AG09319 (cell line): ENCODE data around the gene CCDC157.

Experiments
- DNase-seq: peaks from one replicate; pipeline ENCODE4 v3.0.0-alpha.2; 2010; ENCODE audit warnings: low read depth; ENCODE audit errors: extremely low read depth
- CTCF ChIP-seq: IDR thresholded peaks from 2 replicates; pipeline ENCODE4 v1.5.1; 2011; ENCODE audit warnings: low read depth, mild to moderate bottlenecking, inconsistent platforms, low read length, moderate library complexity

Gene CCDC157

DNA sequence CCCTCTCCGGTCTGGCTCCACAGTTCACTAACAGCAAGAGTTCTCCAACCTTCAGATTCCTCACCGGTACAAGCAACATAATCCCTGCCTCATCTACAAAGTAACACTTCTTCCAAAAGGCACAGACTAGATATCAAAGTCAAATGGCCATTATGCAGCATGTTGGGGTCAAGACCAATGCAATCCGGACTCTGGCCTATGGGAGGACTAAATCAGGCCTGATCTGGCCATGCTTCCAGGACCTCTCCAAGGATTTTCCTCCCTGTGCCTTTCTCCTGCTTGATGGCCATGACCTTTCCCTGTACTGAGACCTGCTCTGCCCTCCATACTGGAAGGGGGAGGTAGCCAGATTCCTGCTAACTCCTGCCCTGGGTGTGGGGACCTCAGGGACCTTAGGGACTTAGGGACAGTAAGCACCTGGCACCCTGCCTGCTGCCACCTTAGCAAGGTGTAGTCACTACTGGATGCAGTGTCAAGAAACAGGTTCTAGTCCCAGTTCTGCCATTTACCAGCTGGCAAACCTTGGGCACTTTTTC is 36.7 kb upstream of the CCDC157 start:
- no peak for TF ChIP-seq CTCF
- no peak for DNase-seq

DNA sequence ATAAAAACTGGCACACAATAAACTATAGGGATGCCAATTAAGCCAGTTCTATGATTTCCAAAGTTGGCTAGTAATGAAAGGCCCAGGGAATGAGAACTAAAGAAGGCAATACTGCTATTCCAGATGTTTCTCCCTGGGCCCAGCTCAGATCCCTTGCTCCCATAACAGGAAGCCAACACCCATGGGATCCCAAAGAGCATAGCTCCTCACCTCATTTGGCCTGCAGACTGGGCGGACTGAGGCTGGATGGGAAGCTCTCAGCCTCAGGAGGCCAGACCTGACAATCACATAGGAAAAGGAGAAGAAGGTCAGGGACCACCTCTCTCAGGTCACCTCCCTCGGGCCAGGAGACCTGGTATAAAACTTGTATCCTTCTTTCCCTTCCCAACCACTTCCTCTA is 35.3 kb upstream of the CCDC157 start:
- no peak for TF ChIP-seq CTCF
- no peak for DNase-seq

- TF ChIP-seq CTCF: no peak
- DNase-seq: no peak
Observed at GRCh38 chr22:30323246-30323645, 33.6 kb upstream of the CCDC157 start.

DNA sequence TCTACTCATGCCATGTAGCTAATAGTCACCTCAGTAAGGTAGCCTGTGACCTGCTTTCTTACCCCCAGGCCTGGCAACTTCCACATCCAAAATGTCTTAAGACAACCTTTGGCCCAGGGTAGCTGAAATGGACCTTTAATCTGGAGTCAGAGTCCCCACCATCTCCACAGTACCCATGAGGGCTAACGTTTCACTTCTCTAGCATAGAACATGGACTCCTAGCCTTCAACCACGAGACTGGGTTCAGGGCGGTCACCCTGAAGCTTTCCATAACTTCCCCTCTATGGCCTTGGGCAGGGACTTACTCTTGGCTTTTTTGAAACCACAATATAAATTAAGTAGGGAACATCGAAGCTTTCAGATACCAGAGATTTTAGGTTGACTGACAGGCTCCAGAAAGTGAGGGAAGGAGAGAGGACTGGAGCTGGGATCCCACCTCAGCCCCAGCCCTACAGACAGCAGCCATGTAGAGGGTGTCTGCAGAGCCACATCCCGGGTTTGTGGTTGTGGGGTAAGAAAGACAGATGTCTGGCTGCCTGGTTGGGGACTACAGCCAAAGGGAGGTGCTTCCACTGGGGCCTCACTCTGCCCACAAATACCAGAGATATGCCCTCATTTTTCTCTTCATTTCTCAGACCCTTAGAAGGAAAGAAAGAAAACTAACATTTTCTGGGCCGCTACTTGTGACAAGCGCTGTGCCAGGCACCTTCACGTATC is 32.6 kb upstream of the CCDC157 start:
- no peak for DNase-seq
- TF ChIP-seq CTCF: no peak

GRCh38 chr22:30325065-30325720 is 31.6 kb upstream of the CCDC157 start:
- no peak for TF ChIP-seq CTCF
- no peak for DNase-seq

DNA sequence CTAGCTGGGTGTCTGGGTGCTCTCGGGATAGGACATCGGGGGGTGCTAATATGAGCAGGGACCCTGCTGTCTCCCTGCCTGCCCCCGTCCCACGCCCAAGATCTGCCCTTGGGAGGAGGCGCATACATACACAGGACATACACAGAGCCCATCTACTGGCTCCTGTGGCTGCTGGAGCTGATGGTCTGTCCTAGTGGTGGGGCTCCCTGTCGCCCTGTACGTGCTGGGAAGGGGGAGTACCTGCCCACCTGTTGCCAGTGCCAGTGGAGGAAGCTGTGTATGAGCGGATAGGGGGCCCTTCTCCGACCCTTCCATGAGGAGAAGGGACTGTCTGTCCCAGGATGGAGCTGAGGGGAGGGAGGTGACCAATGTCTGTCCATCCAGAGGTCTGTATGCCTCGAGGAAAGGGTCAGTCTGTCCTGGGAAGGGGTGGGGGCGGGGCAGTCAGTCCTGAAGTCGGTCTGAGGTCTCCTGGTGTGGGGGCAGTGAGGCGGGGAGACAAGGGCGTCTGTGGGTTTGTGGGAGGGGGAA is 31.0 kb upstream of the CCDC157 start:
- DNase-seq: no peak
- no peak for TF ChIP-seq CTCF

DNA sequence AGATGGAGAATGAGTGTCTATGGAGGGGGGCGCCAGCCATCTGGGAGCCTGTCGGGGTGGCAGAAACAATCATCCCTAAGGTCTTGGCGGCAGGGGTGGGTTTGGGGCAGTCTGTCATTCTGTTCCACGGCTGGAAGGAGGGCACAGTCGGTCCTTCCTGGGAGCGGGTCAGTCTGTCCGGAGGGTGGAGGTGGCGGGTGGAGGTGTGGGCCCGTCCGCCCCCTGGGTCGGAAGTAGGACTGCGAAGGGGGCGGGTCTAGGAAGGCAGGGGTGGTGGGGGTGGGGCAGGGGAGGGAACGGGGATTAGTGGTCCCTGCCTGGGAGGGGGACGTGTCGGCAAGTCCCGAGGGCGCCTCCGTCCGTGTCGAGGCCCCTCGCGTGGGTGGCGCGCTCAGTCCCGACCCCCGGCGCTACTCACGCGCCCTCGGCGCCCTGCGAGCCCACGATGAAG is 30.5 kb upstream of the CCDC157 start:
- no peak for DNase-seq
- TF ChIP-seq CTCF: no peak
